Dermis blood vessel endothelial cell (primary cell): ENCODE measurements around the gene SMG1. TPM values are rescaled to one million over a fixed set of nuclear protein-coding genes. Genes with fewer than 3 reads are reported as not detected.
"Not testable (repeated sequence)": the region's sequence is repeated elsewhere in the genome, so short reads cannot be mapped to it uniquely, and the experiment has no call there.

Source experiments
- DNase-seq: peaks from one replicate; pipeline ENCODE4 v3.0.0; 2010
- total RNA-seq: library from RNA; depleted of rRNA; stranded (reverse); fragments of >200 nt; gene quantifications from 2 replicates; pipeline ENCODE4 v1.2.3, GENCODE V29; 2014

Gene SMG1
- total RNA-seq, 1 donor from 2014 or later = 87.0 TPM

DNA sequence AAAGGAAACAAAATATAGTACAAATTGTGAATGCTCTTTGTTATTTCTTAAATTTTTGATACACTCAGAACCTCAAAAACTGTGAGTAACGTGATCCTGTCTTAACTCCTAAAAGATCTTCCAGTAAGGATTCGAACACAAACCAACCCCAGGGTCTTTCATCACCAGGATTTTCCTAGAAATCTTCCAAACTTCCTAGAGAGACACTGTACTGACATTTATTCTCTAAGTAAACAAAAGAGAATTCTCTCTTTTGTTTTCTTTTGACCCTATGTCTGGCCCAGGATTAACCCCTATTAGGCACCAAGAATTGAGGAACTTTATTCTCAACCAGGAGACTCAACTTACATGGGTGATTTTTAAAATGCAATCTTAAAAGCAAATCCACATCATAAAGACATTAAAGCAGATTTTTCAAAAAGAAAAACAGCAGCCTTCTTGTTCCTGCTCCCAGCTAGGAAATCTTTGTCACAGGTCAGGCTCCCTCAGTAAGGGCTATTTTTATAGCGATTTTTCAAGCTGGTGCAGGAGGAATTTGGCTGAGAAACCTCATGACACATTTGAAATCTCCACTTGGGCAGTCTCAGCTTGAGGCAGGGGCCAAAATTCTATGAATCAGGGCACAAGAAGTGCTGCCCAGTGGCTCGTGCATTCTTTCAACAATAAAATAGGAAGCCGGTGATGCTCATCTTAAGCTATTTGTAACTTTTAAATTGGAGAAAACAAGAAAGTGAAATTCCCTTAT, 6.2 kb upstream of the SMG1 start:
- DNase-seq = peak; percentile 10

DNA sequence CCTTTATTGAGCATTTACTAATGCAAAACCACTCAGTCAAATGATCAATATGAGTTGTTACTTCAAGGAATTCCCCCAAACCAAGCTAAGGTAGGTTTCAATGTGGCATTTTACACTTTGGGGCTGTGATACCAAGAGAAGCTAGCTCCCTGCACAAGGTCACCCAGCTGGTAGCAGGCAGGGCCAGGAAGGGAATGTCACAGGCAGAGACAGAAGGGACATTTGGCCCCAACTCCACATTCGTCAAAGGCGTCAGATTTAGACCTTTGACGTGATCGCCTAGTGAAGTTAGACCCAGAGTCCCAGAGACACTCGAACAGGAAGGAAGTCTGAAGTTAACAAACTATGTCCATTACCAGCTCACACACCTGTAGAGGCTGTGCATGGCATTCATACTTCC, 5.5 kb upstream of the SMG1 start:
- DNase-seq = no peak

DNA sequence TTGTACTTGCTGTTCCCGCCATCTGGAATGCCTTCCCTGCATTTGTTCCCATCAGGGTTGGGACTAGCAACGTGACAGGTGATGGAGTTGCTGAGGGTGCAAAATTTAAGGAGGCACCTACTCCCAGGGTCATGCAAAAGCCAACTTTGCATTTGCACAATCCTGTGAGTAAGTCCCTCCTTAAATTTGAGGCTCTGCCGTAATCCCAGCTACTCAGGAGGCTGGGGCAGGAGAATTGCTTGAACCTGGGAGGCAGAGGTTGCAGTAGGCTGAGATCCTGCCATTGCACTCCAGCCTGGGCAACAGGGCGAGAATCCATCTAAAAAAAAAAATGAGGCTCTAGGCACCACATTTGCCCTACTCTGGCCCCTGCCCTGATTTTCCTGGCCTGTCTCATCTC, 3.9 kb upstream of the SMG1 start:
- DNase-seq = not testable (repeated sequence)

DNA sequence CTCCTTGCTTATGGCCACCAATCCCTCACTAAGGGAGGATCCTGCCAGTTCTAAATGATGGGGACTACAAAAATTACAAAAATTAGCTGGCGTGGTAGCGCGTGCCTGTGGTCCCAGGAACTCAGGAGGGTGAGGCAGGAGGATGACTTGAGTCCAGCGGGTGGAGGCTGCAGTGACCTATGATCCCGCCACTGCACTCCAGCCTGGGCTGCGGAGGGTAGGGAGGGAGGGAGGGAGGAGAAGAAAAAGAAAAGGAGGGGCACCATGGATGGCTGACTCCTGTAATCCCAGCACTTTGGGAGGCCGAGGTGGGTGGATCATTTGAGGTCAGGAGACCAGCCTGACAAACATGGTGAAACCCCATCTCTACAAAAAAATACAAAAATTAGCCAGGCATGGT, 1.9 kb upstream of the SMG1 start:
- not testable (repeated sequence) for DNase-seq

DNA sequence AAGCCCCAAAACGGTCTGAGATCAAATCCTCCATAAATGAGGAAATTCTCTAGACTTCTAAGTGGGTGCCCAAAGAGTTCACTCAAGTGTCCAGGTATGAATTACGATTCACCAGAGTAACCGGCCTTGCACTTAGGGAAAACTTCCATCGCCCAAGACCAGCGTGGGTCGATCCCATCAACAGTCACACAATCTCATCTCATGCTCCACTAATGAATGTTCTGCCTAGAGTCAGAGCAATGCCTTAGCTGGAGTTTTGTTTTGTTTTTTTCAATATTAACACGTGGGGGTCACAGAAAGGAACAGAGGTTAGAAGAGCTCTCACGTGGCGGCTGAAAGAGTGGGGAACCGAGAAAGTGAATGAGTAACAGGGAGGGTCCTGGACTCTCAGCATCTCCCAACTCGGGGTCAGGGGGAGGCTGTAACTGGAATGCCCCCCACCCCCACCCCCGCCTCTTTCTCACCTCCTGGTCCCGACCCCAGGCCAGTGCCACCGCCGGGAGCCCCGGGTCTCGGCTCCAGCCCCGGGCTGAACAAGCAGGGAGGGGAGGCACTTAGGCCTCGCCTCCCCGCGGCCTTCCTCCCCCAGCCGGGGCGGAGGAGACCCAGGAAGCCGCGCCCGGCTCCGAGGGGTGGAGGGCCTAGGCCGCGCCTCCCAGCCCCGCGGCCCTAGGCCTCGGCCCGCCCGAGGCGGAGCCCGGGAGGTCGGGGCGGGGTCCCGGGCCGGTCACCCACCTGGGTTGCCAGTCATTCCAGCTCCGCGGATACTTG, 808 bp downstream of the SMG1 start:
- DNase-seq = peak; percentile 31

DNA sequence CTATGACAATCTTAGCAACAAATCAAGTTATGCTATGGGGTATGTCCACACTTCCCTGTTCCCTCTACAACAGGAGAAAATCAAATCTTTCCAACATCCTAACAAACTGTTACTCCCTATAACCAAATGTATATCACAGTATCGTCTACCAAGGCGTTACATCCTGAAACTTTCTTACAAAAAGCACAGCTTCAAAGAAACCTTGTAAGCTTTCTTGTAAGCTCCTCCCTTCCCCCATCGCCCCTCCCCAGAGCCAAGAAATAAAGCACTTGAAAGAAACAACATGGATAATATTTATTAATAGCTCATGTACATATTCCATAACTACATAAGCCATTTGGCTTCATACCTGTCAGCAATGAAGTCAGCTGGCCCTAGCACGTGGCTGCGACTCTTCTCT, 2.3 kb downstream of the SMG1 start:
- DNase-seq = not testable (repeated sequence)

DNA sequence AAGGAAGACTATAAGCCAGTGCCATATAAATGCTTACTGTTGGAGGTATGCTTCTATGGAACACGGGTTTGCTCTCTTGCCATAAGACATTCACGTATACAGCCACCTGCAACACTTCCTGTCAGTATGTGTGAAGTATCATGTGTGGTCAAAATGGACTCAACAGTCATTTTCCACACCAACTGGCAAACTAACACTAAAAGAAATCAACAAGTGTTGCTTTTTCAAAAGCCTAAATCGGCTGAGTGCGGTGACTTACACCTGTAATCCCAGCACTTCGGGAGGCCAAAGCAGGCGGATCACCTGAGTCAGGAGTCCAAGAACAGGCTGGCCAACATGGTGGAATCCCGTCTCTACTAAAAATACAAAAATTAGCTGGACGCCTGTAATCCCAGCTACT, 3.1 kb downstream of the SMG1 start:
- DNase-seq = not testable (repeated sequence)

DNA sequence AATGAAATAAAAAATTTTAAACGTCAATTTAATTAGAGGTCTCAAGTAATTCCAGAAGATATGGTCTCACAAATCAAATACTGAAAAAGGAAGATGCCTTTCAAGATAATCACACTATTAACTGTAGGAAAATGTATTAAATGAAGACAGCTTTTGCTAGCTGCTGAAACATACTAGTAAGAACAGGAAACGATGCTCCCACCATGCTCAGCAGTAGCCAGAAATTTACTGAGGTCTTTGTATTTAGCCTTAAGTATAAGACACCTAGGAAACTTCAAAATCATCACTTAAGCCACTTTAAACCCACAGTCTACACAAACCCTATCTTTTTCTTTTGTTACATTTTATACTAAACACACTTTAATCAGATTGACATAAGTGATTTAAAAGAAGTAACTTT, 16.6 kb downstream of the SMG1 start:
- DNase-seq = not testable (repeated sequence)

DNA sequence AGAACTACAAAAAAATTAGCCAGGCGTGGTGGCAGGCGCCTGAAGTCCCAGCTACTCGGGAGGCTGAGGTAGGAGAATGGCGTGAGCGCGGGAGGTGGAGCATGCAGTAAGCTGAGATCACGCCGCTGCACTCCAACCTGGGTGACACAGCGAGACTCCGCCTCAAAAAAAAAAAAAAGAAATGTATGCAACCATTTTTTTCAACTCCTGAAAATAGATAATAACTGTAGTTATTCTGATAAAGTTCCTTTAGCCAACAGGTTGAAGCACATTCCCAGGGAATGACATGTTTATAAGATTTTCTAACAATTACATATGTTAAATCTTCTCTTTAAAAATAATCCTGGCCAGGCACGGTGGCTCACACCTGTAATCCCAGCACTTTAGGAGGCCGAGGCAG, 17.5 kb downstream of the SMG1 start:
- DNase-seq = not testable (repeated sequence)

DNA sequence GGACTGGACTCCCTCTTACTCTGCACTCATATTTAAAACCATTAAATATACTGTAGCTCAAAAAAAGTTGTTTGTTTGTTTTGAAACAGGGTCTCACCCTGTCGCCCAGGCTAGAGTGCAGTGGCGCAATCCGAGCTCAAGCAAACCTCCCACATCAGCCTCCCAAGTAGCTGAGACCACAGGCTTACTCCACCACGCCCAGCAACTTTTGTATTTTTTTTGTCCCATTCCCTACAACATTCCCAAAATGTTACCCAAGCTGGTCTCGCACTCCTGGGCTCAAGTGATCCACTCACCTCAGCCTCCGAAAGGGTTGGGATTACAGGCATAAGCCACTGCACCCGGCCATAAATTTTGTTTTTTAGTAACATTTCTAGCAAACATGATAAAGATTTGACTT, 23.4 kb downstream of the SMG1 start:
- not testable (repeated sequence) for DNase-seq

DNA sequence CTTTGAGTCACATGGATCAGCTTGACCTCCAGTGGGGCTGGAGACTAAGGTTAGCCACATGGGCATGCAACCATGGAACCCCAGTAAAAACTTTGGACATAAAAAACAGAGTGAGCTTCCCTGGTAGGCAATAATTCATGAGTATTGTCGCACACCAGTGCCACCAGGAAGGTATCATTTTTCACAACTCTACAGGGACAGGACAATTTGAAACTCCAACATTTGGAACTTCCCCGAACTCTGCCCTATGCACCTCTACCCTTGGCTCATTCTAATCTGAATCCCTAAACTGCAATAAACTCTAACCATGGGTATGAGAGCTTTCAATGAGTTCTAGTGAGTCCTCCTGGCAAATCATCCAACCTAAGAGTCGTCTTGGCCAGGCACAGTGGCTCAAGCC, 24.2 kb downstream of the SMG1 start:
- not testable (repeated sequence) for DNase-seq

DNA sequence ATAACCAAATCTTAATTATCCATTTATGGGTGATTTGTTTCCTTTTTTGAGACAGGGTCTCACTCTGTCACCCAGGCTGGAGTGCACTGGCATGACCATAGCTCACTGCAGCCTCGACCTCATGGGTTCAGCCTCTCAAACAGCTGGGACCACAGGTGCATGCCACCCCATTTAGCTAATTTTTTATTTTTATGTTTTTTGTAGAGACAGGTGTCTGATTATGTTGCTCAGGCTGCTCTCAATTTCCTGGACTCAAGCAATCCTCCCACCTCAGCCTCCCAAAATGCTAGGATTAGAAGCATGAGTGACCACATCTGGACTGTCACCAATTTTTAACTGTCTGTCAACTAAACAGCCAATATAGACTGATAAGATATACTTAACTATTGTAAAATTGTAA, 25.0 kb downstream of the SMG1 start:
- DNase-seq = not testable (repeated sequence)

DNA sequence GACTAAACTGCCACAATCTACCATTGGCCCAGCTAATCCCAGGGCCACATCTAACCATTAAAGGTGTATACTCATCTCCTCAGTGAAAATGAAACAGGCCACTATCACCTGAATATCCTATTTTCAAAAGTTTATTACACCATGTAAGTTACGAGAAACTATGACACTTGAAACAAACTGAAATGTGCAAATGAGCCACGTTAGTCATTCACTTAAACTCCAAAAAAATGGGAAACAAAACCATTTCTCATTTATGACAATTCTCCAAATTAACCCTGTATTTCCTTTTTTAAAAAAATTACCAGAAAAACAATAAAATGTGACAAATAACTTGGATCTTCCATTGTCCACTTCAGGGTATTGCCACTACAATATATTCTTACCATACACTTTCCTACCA, 41.8 kb downstream of the SMG1 start:
- not testable (repeated sequence) for DNase-seq

DNA sequence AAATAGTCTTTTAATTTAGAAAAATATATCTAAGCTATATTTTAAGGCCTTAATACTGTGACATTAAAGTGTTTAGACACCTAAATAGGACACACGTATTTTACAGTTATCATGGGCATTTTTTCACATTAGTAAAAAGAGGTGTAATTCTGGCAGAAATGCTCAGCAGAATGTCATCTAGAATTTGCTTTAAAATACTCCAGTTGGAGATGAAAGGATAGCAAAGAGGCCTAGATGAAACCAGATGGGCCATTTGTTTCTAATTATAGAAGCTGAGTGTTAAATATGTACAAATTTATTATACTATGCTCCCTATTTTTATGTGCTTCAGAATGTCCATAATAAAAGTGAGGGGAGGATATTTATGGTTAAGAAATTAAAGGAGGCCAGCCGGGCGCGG, 48.5 kb downstream of the SMG1 start:
- DNase-seq = not testable (repeated sequence)

DNA sequence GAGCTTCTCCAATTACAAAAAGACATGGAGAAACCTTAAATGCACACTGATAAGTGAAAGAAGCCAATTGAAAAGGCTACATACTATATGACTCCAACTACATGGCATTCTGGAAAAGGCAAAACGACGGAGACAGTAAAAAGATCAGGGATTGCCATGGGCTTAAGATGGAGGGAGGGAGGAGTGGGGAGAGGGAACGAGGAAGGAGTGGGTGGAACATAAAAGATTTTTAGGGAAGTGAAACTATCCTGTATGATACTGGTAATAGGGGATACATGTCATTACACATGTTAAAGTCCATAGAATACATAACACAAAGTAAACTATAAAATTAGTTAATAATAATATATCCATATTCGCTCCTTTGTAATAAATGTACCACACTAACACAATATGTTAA, 48.9 kb downstream of the SMG1 start:
- DNase-seq = not testable (repeated sequence)

DNA sequence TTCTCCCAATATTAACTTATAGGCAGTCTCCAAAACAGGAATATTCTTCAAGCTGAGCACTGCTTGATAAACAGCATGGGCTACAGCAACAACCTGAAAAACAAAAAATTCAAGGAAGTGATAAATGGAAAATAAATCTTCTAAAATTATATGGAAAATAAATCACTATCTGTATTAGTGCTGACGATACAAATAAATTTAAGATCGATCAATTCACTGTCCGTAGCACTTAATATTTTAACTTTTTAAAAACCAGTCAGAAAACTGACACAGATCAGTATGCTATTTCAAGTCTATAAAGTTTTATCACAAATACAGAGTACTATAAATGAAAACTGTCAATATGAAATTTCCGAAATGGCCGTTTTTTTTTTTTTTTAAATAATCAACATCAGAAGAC, 49.9 kb downstream of the SMG1 start:
- not testable (repeated sequence) for DNase-seq

DNA sequence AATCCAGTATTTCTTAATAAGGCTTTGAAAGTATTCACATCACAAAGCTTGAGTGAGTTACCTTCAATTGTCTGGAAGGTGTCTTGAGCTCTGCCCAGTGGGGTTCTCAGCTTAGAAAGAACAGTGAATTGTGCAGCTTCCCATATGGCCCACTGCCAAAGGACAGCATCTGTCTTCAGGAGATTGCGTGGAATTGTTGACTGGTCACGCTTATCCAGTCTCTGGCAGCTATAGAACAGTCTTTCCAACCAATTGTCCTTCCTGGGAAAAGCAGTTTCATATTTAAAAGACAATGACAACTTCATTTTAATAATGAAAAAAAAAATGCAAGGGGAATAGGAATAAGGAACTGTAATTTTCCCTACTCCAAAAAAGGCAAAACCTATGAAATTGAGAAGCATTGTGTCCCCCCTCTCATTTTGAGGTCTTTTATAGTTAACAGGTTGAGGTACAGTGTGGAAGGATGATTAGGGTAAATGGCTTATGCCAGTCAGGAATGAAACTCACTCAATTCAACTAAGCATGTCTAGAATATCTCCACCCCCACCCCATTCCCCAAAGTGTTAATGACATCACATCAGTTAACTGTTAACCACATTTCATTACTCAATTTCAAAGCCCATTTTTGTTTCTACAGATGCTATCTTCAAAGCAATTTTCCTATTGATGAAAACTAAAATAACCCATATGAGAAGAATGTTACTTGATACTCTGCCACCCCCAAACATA, 57.0 kb downstream of the SMG1 start:
- peak; percentile 90 for DNase-seq

DNA sequence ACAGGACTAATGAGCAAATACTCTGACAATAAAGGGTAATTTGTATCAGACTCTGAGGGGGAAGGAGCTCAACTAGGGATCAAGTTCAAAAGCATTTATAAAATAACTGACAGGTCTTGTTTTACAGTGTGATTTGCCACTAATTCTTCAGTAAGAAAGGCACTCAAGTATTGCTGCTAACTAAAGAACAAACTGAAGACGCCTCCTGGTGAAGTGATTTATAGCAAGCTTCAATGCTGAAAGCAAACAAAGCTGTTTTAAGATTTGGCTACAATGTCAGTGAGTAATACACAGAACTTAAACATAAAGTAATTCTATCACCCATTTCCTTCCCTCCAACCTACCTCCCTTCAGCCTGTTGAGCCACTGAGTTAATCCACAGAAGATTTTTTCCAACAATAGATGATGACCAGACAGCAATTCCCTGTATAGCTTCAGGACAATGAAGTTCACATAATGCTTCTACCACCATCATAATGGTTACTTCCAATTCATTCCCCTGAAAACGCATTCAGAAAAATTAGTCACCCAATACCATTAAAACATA, 59.9 kb downstream of the SMG1 start:
- DNase-seq = peak; percentile 56

DNA sequence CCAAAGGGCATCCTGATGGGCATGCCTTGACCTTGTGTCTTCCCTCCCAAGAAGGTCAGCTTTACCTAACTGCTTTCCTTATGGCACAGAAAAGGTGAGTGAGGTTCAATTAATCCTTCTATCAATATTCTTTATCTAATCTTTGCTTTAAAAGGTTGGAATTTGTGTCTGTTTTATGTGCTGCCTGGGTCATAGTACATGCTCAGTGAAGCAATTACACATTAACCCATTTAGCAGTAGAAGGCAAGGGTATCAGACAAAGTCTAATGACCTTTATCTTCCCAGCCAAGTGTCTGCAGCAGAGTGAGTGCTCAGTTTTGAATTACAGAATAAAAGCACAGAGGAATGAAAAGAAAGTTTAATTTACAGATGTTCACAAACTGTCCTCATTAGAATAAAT, 63.3 kb downstream of the SMG1 start:
- DNase-seq = not testable (repeated sequence)

DNA sequence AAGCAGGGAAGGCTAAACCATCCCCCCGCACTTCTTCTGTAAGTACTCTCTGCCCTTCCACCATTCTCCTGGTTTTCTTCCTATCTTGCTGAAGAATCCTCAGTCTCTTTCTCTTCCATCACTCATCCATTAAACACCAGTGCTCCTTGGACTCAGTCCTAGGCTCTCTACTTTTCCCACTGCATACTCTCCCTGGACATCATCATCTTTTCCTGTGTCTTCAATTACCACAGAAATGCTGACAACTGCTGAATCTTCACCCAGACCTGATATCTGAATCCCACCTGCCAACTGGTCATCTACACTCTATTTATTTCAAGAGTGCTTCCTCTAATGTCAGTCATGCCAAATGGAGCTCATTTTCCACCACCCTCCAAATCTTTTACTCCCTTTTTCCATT, 71.0 kb downstream of the SMG1 start:
- no peak for DNase-seq

DNA sequence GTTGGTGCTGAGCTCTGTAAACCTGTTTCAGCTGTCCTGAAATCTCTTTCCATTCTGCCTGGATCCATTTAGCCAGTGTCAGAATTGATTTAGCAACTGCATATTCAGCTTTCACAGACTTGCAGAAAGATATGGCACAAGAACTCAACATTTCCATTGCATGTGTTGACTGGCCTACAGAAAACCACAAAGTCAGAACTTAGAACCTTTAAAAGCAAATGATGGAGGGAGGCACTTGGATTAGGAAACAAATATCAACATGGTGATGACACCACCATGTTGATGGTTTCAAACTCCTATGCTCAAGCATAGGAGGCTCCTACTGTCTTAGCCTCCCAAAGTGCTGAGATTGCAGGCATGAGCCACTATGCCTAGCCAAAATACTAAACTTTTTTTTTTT, 72.5 kb downstream of the SMG1 start:
- no peak for DNase-seq

DNA sequence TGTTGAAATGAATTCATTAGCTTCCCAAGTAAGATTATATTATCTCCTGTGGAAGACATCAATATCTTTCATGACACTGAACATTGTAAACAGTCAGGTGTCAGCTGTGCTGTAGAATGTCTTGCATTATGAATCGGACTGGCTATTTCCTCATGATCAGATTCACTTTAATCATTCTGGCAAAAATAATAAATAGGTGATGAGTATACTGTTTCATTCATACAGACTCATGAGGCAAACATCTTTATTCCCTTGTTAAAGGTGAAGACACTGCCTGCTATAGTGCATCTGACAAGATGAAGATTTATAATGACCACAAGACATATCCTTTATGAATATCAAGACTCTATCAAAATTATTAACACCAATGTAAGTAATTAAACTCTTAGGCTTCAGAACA, 73.6 kb downstream of the SMG1 start:
- no peak for DNase-seq

DNA sequence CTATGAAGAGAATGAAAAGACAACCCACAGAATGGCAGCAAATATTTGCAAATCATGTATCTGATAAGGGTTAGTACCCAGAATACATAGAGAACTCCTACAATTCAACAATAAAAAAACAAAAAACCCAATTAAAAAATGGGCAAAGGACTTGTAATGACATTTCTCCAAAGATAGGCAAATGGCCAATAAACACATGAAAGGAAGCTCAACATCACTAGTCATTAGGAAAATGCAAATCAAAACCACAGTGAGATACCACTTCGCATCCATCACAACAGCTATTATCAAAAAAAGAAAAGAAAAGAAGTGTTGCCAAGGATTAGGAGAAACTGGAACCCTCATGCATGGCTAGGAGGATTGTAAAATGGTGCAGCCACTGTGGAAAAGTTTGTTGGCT, 79.8 kb downstream of the SMG1 start:
- no peak for DNase-seq
